HAP-1 (cell line): ENCODE data around the gene EPB41.
A peak's percentile ranks its signal among the peaks of the same experiment; 100 is the strongest.
"Not testable (repeated sequence)": the region's sequence is repeated elsewhere in the genome, so short reads cannot be mapped to it uniquely, and the experiment has no call there.

Experiments
- DNase-seq, 2 experiments: peaks; one replicate each; pipeline ENCODE4 v3.0.0-alpha.2; 2016 to 2020; ENCODE audit warnings: low spot score in 2 of 2
- H3K27me3 ChIP-seq: fragments of 250-450 bp; sonication (Bioruptor Pico); 2 replicates; pipeline ENCODE4 v1.5.1; 2020; ENCODE audit warnings: low read depth, mild to moderate bottlenecking, moderate library complexity
- H3K36me3 ChIP-seq: fragments of 250-450 bp; sonication (Bioruptor Pico); replicated peaks from 2 replicates; pipeline ENCODE4 v1.5.1; 2020; ENCODE audit warnings: mild to moderate bottlenecking
- H3K4me1 ChIP-seq: fragments of 250-450 bp; sonication (Bioruptor Pico); 2 replicates; pipeline ENCODE4 v1.5.1; 2020; ENCODE audit warnings: mild to moderate bottlenecking
- H3K4me3 ChIP-seq: fragments of 250-450 bp; sonication (Bioruptor Pico); 2 replicates; pipeline ENCODE4 v1.5.1; 2020; ENCODE audit warnings: mild to moderate bottlenecking, moderate library complexity
- H3K9me3 ChIP-seq: fragments of 250-450 bp; sonication (Bioruptor Pico); 2 replicates; pipeline ENCODE4 v1.5.1; 2020; ENCODE audit warnings: mild to moderate bottlenecking, moderate library complexity
- in situ Hi-C: fragments of 300-500 bp; cut with MboI; formaldehyde crosslinking; loops from 3 replicates; pipeline ENCODE4 v1.14.3; 2020; ENCODE audit warnings: low sequenced_read_pairs, inconsistent platforms, mixed read lengths

Gene EPB41

DNA sequence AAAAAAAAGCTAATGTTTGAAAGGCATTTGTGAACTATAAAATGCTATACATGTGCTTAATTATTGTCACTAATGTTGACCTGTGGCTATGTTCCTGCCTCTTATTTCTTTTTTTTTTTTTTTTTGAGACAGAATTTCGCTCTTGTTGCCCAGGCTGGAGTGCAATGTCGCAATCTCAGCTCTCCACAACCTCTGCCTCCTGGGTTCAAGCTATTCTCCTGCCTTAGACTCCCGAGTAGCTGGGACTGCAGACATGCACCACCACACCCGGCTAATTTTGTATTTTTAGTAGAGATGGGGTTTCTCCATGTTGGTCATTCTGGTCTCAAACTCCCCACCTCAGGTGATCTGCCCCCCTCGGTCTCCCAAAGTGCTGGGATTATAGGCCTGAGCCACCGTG, 193.7 kb downstream of the EPB41 start:
- H3K27me3 ChIP-seq, H3K4me1 ChIP-seq, H3K9me3 ChIP-seq, H3K36me3 ChIP-seq, H3K4me3 ChIP-seq, DNase-seq, in situ Hi-C loops: not testable (repeated sequence)

DNA sequence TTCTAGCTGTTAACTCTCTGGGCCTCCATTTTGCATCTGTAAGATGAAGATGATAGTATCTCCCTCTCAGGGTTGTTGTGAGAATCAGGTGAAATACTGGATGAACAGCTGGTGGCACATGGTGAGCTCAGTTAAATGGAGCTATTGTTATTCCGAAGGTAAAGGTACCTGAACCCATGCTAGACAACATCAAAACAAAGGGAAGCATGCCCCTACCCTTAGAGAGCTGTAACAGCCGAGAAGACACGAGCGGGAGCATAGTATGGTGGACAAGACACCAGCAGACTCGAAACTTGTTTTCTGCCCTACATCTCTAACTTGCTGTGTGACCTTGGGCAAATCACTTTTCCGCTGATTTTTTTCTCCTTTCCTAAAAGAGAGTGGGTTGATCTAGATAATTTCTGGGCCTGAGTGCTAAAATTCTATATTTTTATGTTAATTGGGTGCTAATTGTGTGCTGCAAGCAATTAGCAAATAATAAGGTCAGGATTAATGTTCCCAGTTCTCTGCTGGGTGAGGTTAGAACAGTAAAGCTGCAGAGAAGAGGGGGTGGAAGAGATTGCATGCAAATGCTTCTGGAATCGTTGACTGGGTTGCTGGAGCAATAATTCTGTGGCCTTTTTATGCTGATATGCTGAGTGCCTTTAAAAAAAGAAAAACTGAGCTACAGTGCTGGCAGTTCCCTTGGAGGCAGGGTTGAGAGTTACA, 198.5 kb downstream of the EPB41 start:
- Histone ChIP-seq H3K9me3 (no peaks in the 10 kb centered on the region), H3K4me1 (no peaks in the 10 kb centered on the region), H3K27me3 (no peaks in the 10 kb centered on the region), H3K4me3 (no peak overlapping the region), H3K36me3 (peaks cover 10% of the 10 kb centered on the region)
- no peak for DNase-seq
- in situ Hi-C loops: no loop called here

DNA sequence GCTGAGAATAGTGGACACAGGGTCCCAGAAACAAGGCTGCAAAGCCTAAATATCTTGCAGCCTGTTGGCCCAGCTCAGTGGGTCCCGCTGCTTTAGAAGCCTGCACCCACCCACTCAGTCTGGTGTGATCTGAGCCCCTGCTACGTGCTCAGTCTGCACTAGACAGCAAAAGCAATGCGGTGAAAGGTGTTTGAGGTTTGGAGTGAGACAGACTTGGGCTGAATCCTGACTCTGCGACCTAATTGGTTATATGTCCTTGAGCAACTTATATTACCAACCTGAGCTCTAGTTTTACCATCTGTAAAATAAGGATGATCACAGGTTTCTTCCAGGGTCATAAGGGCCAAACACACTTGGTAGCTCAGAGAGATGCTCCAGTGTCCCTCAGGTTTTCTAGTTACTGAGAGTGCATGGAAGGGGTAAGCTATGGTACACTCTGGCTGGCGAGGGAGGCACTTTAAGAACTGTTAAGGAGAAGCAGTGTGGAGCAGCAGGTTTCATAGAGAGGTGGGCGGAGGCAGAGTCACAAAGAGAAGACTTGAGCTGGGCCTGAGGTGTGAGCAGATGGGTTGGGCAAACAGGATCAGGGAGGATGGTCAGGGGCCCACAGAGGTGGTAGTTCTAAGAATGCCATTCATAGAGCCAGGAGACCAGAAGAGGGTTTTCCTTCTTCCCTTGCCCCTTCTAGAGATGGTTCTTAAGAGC, 199.2 kb downstream of the EPB41 start:
- Histone ChIP-seq H3K9me3 (no peaks in the 10 kb centered on the region), H3K4me1 (no peaks in the 10 kb centered on the region), H3K27me3 (no peaks in the 10 kb centered on the region), H3K36me3 (peaks cover 16% of the 10 kb centered on the region), H3K4me3 (no peak overlapping the region)
- in situ Hi-C loops: no loop called here
- DNase-seq: no peak

GRCh38 chr1:29114654-29115053, 200.3 kb downstream of the EPB41 start:
- in situ Hi-C loops: no loop called here
- H3K27me3 ChIP-seq: no peaks in the 10 kb centered on the region
- no peaks in the 10 kb centered on the region for H3K4me1 ChIP-seq
- H3K36me3 ChIP-seq: peaks cover 11% of the 10 kb centered on the region
- H3K9me3 ChIP-seq: no peaks in the 10 kb centered on the region
- no peak for DNase-seq
- H3K4me3 ChIP-seq: no peak overlapping the region

DNA sequence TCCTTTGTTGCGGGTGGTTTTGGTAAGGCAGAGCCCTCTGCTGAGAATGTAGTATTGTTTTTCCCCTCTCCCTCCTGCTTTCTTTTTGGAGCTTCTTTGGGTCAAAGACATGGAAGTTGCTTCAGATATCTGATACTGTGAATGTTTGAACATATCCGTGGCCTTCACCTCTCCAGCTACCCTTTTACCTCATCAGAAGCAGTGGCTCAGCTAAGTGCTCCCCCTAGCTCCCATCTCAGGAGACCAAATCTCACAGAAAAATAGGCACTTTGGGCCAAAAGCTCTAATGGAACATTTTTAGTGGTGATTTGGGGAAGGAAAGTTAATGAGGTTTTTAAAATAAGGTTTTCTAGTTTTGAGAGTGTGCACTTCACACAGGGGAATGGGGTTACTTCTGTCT, 203.0 kb downstream of the EPB41 start:
- H3K4me3 ChIP-seq: no peak overlapping the region
- no peaks in the 10 kb centered on the region for H3K4me1 ChIP-seq
- H3K27me3 ChIP-seq: no peaks in the 10 kb centered on the region
- DNase-seq: no peak
- no peaks in the 10 kb centered on the region for H3K9me3 ChIP-seq
- peaks cover 11% of the 10 kb centered on the region for H3K36me3 ChIP-seq
- in situ Hi-C loops: no loop called here

DNA sequence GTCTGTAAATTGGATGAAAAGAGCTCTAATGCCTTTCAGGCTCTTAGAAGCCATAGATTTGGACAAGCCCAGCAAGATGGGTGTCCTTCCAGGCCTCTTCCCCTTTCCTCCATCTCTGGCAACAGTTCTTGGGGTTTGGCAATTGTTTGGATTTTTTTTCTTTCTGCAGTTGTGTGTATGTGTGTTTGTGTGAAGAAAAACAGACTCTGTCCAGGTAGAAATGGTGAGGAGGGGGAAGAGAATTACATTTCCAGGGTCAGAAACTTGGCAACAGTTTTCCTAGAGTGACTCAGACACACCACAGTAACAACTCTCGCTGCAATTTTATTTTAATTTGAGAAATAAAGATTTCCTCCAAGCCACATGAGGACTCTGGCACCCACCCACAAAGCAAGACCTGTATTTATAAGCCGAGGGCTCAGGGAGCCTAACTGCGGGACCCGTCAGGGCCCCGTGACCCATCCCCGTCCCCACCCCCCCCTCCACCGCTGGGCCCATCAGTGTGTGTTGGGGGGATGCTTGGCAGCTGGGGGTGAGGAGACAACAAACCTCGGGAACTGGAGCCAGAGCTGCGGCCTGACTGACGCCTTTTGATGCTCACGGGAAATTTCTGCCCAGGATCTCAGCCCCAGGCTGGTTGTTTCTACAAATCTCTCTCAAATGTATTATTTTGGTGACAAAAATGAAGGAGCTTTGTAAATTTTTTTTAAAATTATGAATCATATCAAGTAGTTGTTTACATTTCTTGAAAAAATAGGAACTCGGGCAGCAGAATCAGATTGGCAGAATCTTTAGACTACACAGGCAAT, 205.0 kb downstream of the EPB41 start:
- Histone ChIP-seq H3K36me3 (peaks cover 11% of the 10 kb centered on the region), H3K4me3 (no peak overlapping the region), H3K9me3 (no peaks in the 10 kb centered on the region), H3K27me3 (no peaks in the 10 kb centered on the region), H3K4me1 (no peaks in the 10 kb centered on the region)
- in situ Hi-C loops: no loop called here
- DNase-seq: no peak

GRCh38 chr1:29120367-29120766, 206.0 kb downstream of the EPB41 start:
- Histone ChIP-seq H3K4me3 (no peak overlapping the region), H3K9me3 (no peaks in the 10 kb centered on the region), H3K4me1 (peaks cover 2% of the 10 kb centered on the region; the same call in 1 of the 2 replicates), H3K27me3 (no peaks in the 10 kb centered on the region), H3K36me3 (peaks cover 10% of the 10 kb centered on the region)
- DNase-seq: no peak
- in situ Hi-C loops: no loop called here

DNA sequence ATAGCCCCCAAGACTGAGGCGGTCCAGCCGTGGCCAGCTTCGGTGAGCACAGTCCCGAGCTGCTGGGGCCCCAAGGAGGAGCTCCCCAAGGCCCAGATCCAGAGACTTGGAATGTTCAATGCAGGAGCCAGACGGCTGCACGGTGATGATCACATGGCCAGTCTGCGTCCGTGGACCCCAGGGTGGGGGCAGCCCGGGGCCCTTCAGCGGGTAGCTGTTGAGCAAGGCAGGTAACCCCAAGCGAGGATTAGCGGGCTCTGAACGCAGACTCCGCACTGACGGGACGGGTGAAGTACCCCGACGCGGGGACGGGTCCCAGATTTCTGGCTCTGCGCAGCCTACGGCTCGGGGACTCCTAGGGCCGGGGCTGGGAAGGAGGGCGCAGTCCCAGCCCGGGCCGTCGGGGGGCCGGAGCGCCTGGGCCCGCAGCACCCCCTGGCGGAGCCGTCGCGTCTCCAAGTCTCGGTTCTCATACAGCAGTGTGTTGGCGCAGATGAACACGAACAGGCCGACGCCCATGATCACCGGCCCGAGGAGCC, 206.6 kb downstream of the EPB41 start:
- H3K4me3 ChIP-seq: no peak overlapping the region
- in situ Hi-C loops: no loop called here

DNA sequence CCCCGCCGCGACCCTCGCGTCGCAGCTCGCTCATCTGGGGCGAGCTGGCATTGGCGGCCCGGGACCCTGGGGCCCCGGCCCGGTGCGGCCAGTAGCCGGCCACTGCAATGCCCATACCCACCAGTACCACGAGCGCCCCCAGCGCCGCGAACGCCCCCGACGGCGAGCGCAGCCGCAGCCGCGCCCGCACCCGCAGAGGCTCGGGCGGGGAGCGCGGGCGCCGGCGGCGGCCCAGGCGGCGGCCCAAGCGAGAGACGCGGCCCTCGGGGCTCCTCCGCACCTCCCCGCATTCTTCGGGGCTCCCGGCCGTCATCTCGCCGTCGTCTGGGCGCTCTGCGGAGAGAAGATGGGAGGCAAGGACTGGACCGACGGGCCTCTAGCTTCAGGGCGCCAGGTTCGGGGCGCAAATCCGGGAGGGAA, 207.2 kb downstream of the EPB41 start:
- in situ Hi-C loops: no loop called here
- no peak overlapping the region for H3K4me3 ChIP-seq

More for the DNA sequence above, 206.6 kb downstream of the EPB41 start:
- peak in 1 of 2 experiments; percentile 71 for DNase-seq
- H3K36me3 ChIP-seq: peaks cover 7% of the 10 kb centered on the region
- no peaks in the 10 kb centered on the region for H3K27me3 ChIP-seq
- H3K4me1 ChIP-seq: peaks cover 2% of the 10 kb centered on the region; the same call in 1 of the 2 replicates
- H3K9me3 ChIP-seq: no peaks in the 10 kb centered on the region

GRCh38 chr1:29121936-29122681, 207.7 kb downstream of the EPB41 start:
- no peak for DNase-seq
- in situ Hi-C loops: no loop called here
- H3K4me3 ChIP-seq: no peak overlapping the region
- H3K36me3 ChIP-seq: peaks cover 7% of the 10 kb centered on the region
- no peaks in the 10 kb centered on the region for H3K27me3 ChIP-seq
- no peaks in the 10 kb centered on the region for H3K9me3 ChIP-seq
- peaks cover 2% of the 10 kb centered on the region; the same call in 1 of the 2 replicates for H3K4me1 ChIP-seq

More for the DNA sequence above, 207.2 kb downstream of the EPB41 start:
- Histone ChIP-seq H3K36me3 (peaks cover 7% of the 10 kb centered on the region), H3K27me3 (no peaks in the 10 kb centered on the region), H3K4me1 (peaks cover 2% of the 10 kb centered on the region; the same call in 1 of the 2 replicates), H3K9me3 (no peaks in the 10 kb centered on the region)
- DNase-seq: no peak

- in situ Hi-C loops: no loop called here
- H3K4me1 ChIP-seq: peaks cover 2% of the 10 kb centered on the region; the same call in 1 of the 2 replicates
- H3K4me3 ChIP-seq: peak overlapping the region; percentile 52; the same call in 1 of the 2 replicates
- no peaks in the 10 kb centered on the region for H3K9me3 ChIP-seq
- peaks cover 7% of the 10 kb centered on the region for H3K36me3 ChIP-seq
- no peak for DNase-seq
- no peaks in the 10 kb centered on the region for H3K27me3 ChIP-seq
Observed at GRCh38 chr1:29122682-29123052, 208.3 kb downstream of the EPB41 start.

DNA sequence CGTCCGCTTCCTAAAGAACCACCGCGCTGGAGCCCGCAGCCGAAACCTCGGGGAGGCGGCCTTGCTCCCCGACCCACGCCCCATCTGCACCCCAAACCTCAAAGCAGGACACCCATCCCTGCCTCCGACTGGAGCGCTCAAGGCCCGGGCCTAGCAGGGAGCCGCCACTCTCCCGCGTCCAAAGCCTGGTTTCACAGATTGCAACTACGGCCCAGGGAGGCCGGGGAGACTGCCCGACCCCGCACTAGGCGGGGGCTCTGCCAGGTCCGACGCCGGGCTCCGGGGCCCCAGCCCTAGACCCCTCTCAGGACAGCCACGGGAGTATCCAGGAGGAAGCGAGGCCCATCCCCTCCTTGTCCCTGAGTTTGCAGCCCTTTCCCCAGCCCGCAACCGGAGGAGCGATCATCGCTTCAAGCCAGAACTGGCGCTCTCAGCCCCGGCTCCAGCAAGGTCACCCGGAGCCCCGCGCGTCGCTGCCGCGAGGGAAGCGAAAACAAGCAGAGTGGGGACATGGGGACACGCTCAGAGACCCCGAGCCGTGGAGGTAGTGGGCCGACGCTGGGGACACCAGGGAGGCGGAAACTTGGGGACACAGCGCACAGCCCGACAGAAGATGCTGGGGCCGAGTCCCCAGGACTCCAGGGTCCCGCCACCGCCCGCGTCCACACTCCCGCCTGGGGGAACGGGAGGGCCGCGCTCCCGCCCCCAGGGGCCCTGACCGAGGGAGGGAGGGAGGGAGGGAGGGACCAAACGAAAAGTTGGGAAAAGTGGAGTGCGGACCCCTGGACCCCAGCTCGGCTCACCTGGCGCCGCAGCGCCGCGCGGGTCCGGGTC, 208.9 kb downstream of the EPB41 start:
- H3K4me3 ChIP-seq: peak overlapping the region; percentile 52
- in situ Hi-C loops: no loop called here

More for the DNA sequence above, 208.9 kb downstream of the EPB41 start:
- Histone ChIP-seq H3K4me1 (peaks cover 2% of the 10 kb centered on the region; the same call in 1 of the 2 replicates), H3K36me3 (peaks cover 2% of the 10 kb centered on the region), H3K27me3 (no peaks in the 10 kb centered on the region), H3K9me3 (no peaks in the 10 kb centered on the region)
- DNase-seq: peak in 1 of 2 experiments; percentile 48
